Measurements from ENCODE around the gene SESN3. TPM values are rescaled to one million over a fixed set of nuclear protein-coding genes. Genes with fewer than 3 reads are reported as not detected.
A peak's percentile ranks its signal among the peaks of the same experiment; 100 is the strongest.

SESN3 gene
- total and polyA plus RNA-seq, 12 donors = 5.9 to 90.0 (median 36.6) TPM

DNA sequence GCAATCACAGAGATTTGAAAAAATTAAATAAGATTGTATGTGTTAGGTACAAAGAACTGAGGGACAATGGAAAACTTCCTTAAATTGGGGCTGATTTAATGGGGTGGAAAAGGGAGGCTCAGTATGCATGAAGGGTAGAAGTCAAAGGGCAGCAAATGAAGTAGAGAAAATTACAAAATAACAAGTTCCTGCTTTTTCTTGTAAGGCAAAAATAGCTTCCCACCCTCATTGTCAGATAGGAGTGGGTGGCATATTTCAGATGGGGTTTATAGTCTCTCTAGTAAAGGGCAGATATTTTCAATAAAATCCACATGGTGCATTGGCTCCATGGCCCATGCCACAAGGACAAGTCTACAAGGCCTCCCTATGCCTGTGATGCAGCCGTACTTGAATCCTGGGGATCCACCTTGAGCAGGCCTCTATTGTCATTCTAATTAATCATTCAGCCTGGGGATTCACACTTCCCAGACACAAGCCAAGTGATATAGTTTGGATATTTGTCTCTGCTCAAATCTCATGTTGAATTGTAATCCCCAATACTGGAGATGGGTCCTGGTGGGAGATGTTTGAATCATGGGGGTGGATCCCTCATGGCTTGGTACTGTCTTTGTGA is 36.7 kb upstream of the SESN3 start:
- Histone ChIP-seq H3K4me3 (no peak overlapping the region), H3K9me3 (replicated peaks in 1 of 3) (no peaks in the 10 kb centered on the region), H3K27ac (no peak overlapping the region), H3K4me1 (replicated peaks in 1 of 2) (peaks cover 0 to 16% of the 10 kb centered on the region in 2 donors), H3K36me3 (replicated peaks in 1 of 2) (no peaks in the 10 kb centered on the region), H3K27me3 (no peaks in the 10 kb centered on the region)
- no peak for TF ChIP-seq POLR2A (IDR thresholded peaks at IDR 0.05)
- TF ChIP-seq, protein P1, sequence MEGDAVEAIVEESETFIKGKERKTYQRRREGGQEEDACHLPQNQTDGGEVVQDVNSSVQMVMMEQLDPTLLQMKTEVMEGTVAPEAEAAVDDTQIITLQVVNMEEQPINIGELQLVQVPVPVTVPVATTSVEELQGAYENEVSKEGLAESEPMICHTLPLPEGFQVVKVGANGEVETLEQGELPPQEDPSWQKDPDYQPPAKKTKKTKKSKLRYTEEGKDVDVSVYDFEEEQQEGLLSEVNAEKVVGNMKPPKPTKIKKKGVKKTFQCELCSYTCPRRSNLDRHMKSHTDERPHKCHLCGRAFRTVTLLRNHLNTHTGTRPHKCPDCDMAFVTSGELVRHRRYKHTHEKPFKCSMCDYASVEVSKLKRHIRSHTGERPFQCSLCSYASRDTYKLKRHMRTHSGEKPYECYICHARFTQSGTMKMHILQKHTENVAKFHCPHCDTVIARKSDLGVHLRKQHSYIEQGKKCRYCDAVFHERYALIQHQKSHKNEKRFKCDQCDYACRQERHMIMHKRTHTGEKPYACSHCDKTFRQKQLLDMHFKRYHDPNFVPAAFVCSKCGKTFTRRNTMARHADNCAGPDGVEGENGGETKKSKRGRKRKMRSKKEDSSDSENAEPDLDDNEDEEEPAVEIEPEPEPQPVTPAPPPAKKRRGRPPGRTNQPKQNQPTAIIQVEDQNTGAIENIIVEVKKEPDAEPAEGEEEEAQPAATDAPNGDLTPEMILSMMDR (IDR thresholded peaks at IDR 0.05) = no peak
- intact Hi-C loops (cut with DNase I) = no loop called here
- DNase-seq = no peak
- 3 to 88% (median 60%) methylated on average over 1 of the region's 1 CpG for WGBS, 4 donors

DNA sequence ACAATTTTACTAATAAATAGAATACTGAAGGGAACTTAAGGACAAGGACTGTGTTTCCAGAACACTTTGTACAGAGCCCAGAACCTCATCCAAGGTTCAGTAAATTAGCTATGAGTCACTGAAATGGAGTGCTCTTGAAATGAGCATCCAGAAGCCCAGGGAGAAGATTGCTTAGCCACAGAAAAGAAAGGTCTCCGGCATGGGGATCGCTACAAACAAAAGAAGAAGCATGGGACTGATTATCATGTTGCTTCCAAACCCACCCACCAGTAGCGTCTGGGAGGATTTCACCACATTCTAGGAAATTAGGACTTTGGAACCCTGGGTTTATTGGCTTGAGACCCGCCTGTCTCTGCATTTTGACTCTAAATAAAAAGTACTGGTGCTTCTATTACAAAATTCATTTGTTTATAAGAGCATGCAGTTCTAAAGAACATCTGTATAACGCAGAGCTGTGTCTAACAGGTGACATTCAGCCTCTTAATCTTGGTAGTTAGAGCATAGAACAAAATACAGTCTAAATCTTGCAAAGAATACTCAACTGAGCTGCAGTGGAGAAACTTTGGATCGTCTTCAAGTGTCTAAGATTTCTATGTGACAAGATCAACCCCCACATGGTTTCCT is 35.9 kb upstream of the SESN3 start:
- no peaks in the 10 kb centered on the region for H3K27me3 ChIP-seq
- H3K4me3 ChIP-seq = no peak overlapping the region
- peaks cover 0 to 16% of the 10 kb centered on the region in 2 donors for H3K4me1 ChIP-seq (replicated peaks in 1 of 2)
- no peak for TF ChIP-seq POLR2A (IDR thresholded peaks at IDR 0.05)
- TF ChIP-seq, protein P1 (IDR thresholded peaks at IDR 0.05) = no peak
- H3K36me3 ChIP-seq (replicated peaks in 1 of 2) = no peaks in the 10 kb centered on the region
- DNase-seq = no peak
- H3K9me3 ChIP-seq (replicated peaks in 1 of 3) = no peaks in the 10 kb centered on the region
- intact Hi-C loops (cut with DNase I) = no loop called here
- H3K27ac ChIP-seq = no peak overlapping the region
- WGBS, 4 donors = 84 to 95% (median 86%) methylated on average over 6 of the region's 6 CpGs

DNA sequence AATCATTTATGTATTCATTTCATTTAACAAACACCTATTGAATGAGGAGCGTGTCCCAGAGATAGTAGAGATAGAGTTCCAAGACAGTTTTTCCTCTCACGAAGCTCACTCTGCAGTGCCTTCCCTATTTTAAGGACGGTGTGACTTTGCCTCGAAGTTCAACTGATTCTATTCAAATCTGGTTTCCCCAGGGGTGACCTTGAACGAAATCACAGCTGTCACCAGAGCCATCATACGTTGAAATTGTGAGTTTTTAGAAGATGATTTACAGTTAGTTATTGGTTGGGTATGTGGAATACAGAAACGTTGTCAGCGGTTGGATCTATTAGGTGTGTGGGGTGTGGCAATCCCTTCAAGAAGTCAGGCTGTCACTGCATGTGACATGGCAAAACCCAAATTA is 33.9 kb upstream of the SESN3 start:
- TF ChIP-seq POLR2A (IDR thresholded peaks at IDR 0.05) = no peak
- TF ChIP-seq, protein P1 (IDR thresholded peaks at IDR 0.05) = no peak
- no peak overlapping the region for H3K4me3 ChIP-seq
- H3K9me3 ChIP-seq (replicated peaks in 1 of 3) = no peaks in the 10 kb centered on the region
- 68 to 78% (median 75%) methylated on average over 8 of the region's 8 CpGs for whole genome bisulfite sequencing, 4 donors
- DNase-seq = no peak
- intact Hi-C loops (cut with DNase I) = no loop called here
- H3K4me1 ChIP-seq (replicated peaks in 1 of 2) = peaks cover 0 to 16% of the 10 kb centered on the region in 2 donors
- no peaks in the 10 kb centered on the region for H3K27me3 ChIP-seq
- no peaks in the 10 kb centered on the region for H3K36me3 ChIP-seq (replicated peaks in 1 of 2)
- no peak overlapping the region for H3K27ac ChIP-seq

- no peak overlapping the region for H3K4me3 ChIP-seq
- TF ChIP-seq, protein P1 (IDR thresholded peaks at IDR 0.05) = peak in 2 of 6 experiments; percentile 32 to 33
- TF ChIP-seq POLR2A (IDR thresholded peaks at IDR 0.05) = no peak
- no peaks in the 10 kb centered on the region for H3K27me3 ChIP-seq
- peak in 1 of 7 donors; percentile 12 for DNase-seq
- 55 to 66% (median 64%) methylated on average over 2 of the region's 2 CpGs for WGBS, 4 donors
- no peak overlapping the region for H3K27ac ChIP-seq
- peaks cover 0 to 16% of the 10 kb centered on the region in 2 donors for H3K4me1 ChIP-seq (replicated peaks in 1 of 2)
- H3K9me3 ChIP-seq (replicated peaks in 1 of 3) = no peaks in the 10 kb centered on the region
- intact Hi-C loops (cut with DNase I) = no loop called here
- H3K36me3 ChIP-seq (replicated peaks in 1 of 2) = no peaks in the 10 kb centered on the region
These were observed 32.2 kb upstream of the SESN3 start for GRCh38 chr11:95262994-95263765.

Data from adrenal gland (tissue), 12 donors.